Progenitor cell of endocrine pancreas (in vitro differentiated cells): ENCODE results near the gene KCNT1. TPM values are rescaled to one million over a fixed set of nuclear protein-coding genes. Genes with fewer than 3 reads are reported as not detected.

ENCODE experiments used
- DNase-seq: peaks from one replicate; pipeline ENCODE4 v3.0.0; 2021; ENCODE audit warnings: low spot score; ENCODE audit not compliant: unreplicated experiment
- H3K27ac Mint-ChIP-seq: 2 replicates; pipeline ENCODE4 v1.8.0; 2021; ENCODE audit warnings: mild to moderate bottlenecking, moderate library complexity, mixed read lengths
- H3K27me3 Mint-ChIP-seq: 2 replicates; pipeline ENCODE4 v1.8.0; 2021; ENCODE audit warnings: mixed read lengths
- H3K36me3 Mint-ChIP-seq: 2 replicates; pipeline ENCODE4 v1.8.0; 2022; ENCODE audit warnings: mixed read lengths; ENCODE audit not compliant: insufficient read depth
- H3K4me1 Mint-ChIP-seq: 2 replicates; pipeline ENCODE4 v1.8.0; 2021; ENCODE audit warnings: low read depth, mixed read lengths
- H3K4me3 Mint-ChIP-seq: 2 replicates; pipeline ENCODE4 v1.8.0; 2021; ENCODE audit warnings: low read depth, mild to moderate bottlenecking, moderate library complexity, mixed read lengths
- H3K9me3 Mint-ChIP-seq: 2 replicates; pipeline ENCODE4 v1.8.0; 2021; ENCODE audit warnings: low read depth, mixed read lengths
- total RNA-seq: library from RNA; stranded (reverse); gene quantifications from 2 replicates; pipeline ENCODE4 v1.2.1, GENCODE V29; 2021
- TF ChIP-seq, protein P1 (sequence below): fragments of 200-600 bp; sonication (generic); IDR thresholded peaks from one replicate; pipeline ENCODE4 v1.5.0; 2021; ENCODE audit warnings: antibody characterized with exemption, mild to moderate bottlenecking; ENCODE audit not compliant: unreplicated experiment

KCNT1 gene
- total RNA-seq, 1 donor from 2014 or later: not detected

DNA sequence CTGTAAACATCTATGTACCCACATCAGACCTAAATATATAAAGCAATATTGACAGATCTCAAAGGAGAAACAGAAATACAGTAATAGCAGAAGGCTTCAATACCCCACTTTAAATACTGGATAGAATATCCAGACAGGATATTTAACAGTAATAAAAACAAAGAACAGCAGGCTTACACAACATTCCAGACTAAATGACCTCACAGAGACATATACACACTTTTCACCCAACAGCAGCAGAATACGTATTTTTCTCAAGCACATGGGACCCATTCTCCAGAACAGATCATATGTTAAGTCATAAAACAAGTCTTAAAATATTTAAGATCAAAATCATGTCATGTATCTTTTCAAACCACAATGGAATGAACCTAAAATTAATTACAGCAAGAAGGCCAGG, 128.5 kb downstream of the KCNT1 start:
- Mint-ChIP-seq H3K4me3 (no peak overlapping the region), H3K27me3 (no peaks in the 10 kb centered on the region), H3K27ac (peak overlapping the region; percentile 5), H3K4me1 (peaks cover 8% of the 10 kb centered on the region), H3K9me3 (peaks cover 3% of the 10 kb centered on the region), H3K36me3 (peaks cover 35% of the 10 kb centered on the region)
- TF ChIP-seq, protein P1, sequence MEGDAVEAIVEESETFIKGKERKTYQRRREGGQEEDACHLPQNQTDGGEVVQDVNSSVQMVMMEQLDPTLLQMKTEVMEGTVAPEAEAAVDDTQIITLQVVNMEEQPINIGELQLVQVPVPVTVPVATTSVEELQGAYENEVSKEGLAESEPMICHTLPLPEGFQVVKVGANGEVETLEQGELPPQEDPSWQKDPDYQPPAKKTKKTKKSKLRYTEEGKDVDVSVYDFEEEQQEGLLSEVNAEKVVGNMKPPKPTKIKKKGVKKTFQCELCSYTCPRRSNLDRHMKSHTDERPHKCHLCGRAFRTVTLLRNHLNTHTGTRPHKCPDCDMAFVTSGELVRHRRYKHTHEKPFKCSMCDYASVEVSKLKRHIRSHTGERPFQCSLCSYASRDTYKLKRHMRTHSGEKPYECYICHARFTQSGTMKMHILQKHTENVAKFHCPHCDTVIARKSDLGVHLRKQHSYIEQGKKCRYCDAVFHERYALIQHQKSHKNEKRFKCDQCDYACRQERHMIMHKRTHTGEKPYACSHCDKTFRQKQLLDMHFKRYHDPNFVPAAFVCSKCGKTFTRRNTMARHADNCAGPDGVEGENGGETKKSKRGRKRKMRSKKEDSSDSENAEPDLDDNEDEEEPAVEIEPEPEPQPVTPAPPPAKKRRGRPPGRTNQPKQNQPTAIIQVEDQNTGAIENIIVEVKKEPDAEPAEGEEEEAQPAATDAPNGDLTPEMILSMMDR: no peak
- no peak for DNase-seq

DNA sequence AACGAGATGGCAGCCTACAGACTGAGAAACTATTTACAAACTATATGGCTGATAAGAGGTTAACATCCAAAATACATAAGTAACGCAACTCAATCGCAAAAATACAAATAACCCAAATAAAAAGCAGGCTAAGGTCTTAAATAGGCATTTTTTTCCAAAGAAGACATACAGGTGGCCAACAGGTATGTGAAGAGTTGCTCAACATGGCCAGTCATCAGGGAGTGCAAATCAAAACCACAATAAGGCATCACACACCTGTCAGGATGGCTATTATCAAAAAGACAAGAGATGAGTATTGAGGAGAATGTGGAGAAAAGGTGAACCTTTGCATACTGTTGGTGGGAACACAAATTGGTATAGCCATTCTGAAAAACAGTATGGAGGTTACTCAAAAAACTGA, 131.9 kb downstream of the KCNT1 start:
- DNase-seq: no peak
- TF ChIP-seq, protein P1: no peak
- Mint-ChIP-seq H3K9me3 (no peaks in the 10 kb centered on the region), H3K27ac (peak overlapping the region; percentile 26), H3K36me3 (peaks cover 16% of the 10 kb centered on the region), H3K27me3 (no peaks in the 10 kb centered on the region), H3K4me1 (peaks cover 8% of the 10 kb centered on the region), H3K4me3 (no peak overlapping the region)

DNA sequence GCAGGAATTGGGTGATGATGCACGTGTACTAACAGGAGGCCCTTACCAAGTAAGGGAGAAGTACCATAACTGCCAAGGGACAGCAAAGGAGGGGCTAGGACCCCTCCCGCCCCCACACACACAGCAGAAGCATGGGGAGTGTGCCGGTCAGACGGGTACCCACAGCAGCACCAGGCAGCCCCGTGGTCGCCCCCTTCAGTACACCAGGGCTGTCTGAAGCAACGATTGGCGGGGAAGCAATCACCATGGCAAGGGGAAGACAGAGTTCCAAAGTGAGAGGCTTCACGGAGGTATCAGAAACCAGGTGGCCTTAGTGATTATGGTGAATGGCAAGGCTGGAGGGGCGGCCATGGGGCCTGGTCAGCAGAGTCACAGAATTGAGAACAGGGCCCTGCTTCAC, 133.1 kb downstream of the KCNT1 start:
- TF ChIP-seq, protein P1: no peak
- H3K36me3 Mint-ChIP-seq: peaks cover 13% of the 10 kb centered on the region
- no peak overlapping the region for H3K4me3 Mint-ChIP-seq
- H3K4me1 Mint-ChIP-seq: peaks cover 8% of the 10 kb centered on the region
- H3K27ac Mint-ChIP-seq: no peak overlapping the region
- H3K9me3 Mint-ChIP-seq: no peaks in the 10 kb centered on the region
- no peaks in the 10 kb centered on the region for H3K27me3 Mint-ChIP-seq
- no peak for DNase-seq

DNA sequence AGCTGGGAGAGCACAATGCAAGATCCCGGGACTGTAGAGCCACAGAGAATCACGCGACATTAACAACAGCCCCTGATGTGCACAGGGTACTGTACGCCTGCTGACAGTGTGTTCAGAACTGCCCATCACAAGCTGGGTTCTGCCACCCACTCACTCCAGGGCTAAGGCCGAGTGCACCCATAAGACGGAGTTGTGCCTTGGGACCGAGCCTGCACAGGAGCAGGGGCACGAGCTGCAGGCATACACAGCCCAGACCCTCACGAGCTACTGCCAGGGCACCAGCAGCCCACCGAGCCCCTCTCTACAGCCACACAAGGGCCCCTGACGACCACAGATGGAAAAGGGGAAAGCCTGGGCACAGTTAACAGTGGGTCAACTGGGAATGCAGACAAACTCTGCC, 137.5 kb downstream of the KCNT1 start:
- H3K27me3 Mint-ChIP-seq: no peaks in the 10 kb centered on the region
- peaks cover 7% of the 10 kb centered on the region for H3K9me3 Mint-ChIP-seq
- H3K36me3 Mint-ChIP-seq: peaks cover 19% of the 10 kb centered on the region
- H3K27ac Mint-ChIP-seq: no peak overlapping the region
- TF ChIP-seq, protein P1: no peak
- no peak for DNase-seq
- peaks cover 5% of the 10 kb centered on the region for H3K4me1 Mint-ChIP-seq
- H3K4me3 Mint-ChIP-seq: no peak overlapping the region

DNA sequence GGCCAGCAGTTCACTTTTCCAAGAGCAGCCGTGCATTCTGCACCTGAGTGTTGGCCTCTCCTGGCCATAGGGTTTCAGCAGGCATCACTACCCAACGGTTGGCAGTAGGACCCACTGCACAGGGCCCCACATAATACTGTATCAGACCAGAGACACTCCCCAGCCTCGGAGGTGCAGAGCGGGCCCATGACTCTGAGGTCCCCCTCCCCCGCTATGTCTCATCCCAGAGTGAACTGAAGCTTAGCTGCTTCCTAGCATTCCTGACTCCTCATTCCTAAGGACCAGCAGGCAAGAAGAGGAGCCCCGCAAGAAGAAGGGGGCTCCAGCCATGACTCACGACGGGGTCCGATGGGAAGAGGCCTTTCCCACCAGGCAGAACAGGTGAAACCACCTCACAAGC, 138.1 kb downstream of the KCNT1 start:
- no peak for DNase-seq
- peaks cover 13% of the 10 kb centered on the region for H3K9me3 Mint-ChIP-seq
- peaks cover 5% of the 10 kb centered on the region for H3K4me1 Mint-ChIP-seq
- no peak overlapping the region for H3K27ac Mint-ChIP-seq
- peaks cover 24% of the 10 kb centered on the region for H3K36me3 Mint-ChIP-seq
- TF ChIP-seq, protein P1: no peak
- no peak overlapping the region for H3K4me3 Mint-ChIP-seq
- no peaks in the 10 kb centered on the region for H3K27me3 Mint-ChIP-seq
